Ishikawa (cell line): ENCODE data around the gene AGPAT3.

Experiments
- CEBPB ChIP-seq: IDR thresholded peaks from 2 replicates; pipeline ENCODE4 v1.6.1; 2012
- CREB1 ChIP-seq: IDR thresholded peaks from 2 replicates; pipeline ENCODE4 v1.6.1; 2012; ENCODE audit warnings: low read depth
- EGR1 ChIP-seq: IDR thresholded peaks from 2 replicates; pipeline ENCODE4 v1.6.1; 2012
- EP300 ChIP-seq: IDR thresholded peaks from 2 replicates; pipeline ENCODE4 v1.6.1; 2012; ENCODE audit warnings: borderline replicate concordance
- FOXM1 ChIP-seq: IDR thresholded peaks from 2 replicates; pipeline ENCODE4 v1.6.1; 2012; ENCODE audit warnings: low read depth, borderline replicate concordance
- NFIC ChIP-seq: IDR thresholded peaks from 2 replicates; pipeline ENCODE4 v1.6.1; 2012
- RAD21 ChIP-seq: IDR thresholded peaks from 2 replicates; pipeline ENCODE4 v1.6.1; 2012; ENCODE audit warnings: low read depth
- TAF1 ChIP-seq: IDR thresholded peaks from 2 replicates; pipeline ENCODE4 v1.6.1; 2012; ENCODE audit warnings: low read depth, mild to moderate bottlenecking
- TCF12 ChIP-seq: IDR thresholded peaks from 2 replicates; pipeline ENCODE4 v1.6.1; 2012; ENCODE audit warnings: low read depth
- TEAD4 ChIP-seq: IDR thresholded peaks from 2 replicates; pipeline ENCODE4 v1.6.1; 2012
- YY1 ChIP-seq: IDR thresholded peaks from 2 replicates; pipeline ENCODE4 v1.6.1; 2012; ENCODE audit warnings: low read depth
- ZBTB7A ChIP-seq: IDR thresholded peaks from 2 replicates; pipeline ENCODE4 v1.6.1; 2012; ENCODE audit warnings: low read depth
- TF ChIP-seq, protein P1 (sequence below): IDR thresholded peaks from 2 replicates; pipeline ENCODE4 v1.6.1; 2012
- TF ChIP-seq, protein P2 (sequence below): IDR thresholded peaks from 2 replicates; pipeline ENCODE4 v1.6.1; 2012; ENCODE audit warnings: low read depth, mild to moderate bottlenecking
- TF ChIP-seq, protein P3 (sequence below): IDR thresholded peaks from 2 replicates; pipeline ENCODE4 v1.6.1; 2012

AGPAT3 gene

DNA sequence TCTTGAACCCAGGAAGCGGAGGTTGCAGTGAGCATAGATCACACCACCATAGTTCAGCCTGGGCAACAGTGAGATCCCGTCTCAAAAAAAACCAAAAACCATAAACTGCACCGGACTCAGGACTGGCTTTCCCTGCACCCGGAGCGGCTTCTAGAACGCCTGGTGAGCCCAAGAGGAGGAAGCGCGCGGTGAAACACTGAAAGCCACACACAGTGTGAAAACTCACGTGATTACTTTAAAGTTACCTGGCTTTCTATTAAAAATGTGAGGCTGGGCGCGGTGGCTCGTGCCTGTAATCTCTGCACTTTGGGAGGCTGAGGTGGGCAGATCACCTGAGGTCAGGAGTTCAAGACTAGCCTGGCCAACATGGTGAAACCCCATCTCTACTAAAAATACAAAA is 140.0 kb downstream of the AGPAT3 start:
- no peak for TF ChIP-seq EGR1
- TF ChIP-seq TCF12, result no peak

DNA sequence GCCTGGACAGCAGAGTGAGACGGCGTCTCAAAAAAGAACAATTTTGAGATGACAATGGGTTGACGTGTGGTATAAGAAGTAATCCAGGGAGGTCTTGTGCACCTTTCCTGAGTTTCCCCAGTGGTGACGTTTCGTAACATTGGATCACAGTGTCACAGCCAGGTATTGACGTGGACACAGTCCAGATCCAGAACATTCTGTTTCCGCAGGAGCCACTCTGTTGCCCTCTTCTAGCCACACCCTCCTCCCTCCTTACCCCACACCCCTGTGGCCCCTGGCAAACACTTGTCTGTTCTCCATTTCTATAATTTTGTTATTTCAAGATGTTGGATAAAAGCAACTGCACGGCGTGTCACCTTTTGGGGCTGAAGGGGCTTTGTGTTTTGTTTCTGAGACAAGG is 140.6 kb downstream of the AGPAT3 start:
- TF ChIP-seq, protein P1, sequence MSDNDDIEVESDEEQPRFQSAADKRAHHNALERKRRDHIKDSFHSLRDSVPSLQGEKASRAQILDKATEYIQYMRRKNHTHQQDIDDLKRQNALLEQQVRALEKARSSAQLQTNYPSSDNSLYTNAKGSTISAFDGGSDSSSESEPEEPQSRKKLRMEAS, result no peak
- TF ChIP-seq RAD21 (no peak), EP300 (no peak), TEAD4 (no peak), TCF12 (no peak), NFIC (no peak), TAF1 (no peak), EGR1 (no peak), FOXM1 (no peak), ZBTB7A (no peak), YY1 (no peak), CEBPB (no peak)
- TF ChIP-seq, protein P2, sequence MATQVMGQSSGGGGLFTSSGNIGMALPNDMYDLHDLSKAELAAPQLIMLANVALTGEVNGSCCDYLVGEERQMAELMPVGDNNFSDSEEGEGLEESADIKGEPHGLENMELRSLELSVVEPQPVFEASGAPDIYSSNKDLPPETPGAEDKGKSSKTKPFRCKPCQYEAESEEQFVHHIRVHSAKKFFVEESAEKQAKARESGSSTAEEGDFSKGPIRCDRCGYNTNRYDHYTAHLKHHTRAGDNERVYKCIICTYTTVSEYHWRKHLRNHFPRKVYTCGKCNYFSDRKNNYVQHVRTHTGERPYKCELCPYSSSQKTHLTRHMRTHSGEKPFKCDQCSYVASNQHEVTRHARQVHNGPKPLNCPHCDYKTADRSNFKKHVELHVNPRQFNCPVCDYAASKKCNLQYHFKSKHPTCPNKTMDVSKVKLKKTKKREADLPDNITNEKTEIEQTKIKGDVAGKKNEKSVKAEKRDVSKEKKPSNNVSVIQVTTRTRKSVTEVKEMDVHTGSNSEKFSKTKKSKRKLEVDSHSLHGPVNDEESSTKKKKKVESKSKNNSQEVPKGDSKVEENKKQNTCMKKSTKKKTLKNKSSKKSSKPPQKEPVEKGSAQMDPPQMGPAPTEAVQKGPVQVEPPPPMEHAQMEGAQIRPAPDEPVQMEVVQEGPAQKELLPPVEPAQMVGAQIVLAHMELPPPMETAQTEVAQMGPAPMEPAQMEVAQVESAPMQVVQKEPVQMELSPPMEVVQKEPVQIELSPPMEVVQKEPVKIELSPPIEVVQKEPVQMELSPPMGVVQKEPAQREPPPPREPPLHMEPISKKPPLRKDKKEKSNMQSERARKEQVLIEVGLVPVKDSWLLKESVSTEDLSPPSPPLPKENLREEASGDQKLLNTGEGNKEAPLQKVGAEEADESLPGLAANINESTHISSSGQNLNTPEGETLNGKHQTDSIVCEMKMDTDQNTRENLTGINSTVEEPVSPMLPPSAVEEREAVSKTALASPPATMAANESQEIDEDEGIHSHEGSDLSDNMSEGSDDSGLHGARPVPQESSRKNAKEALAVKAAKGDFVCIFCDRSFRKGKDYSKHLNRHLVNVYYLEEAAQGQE, result no peak

DNA sequence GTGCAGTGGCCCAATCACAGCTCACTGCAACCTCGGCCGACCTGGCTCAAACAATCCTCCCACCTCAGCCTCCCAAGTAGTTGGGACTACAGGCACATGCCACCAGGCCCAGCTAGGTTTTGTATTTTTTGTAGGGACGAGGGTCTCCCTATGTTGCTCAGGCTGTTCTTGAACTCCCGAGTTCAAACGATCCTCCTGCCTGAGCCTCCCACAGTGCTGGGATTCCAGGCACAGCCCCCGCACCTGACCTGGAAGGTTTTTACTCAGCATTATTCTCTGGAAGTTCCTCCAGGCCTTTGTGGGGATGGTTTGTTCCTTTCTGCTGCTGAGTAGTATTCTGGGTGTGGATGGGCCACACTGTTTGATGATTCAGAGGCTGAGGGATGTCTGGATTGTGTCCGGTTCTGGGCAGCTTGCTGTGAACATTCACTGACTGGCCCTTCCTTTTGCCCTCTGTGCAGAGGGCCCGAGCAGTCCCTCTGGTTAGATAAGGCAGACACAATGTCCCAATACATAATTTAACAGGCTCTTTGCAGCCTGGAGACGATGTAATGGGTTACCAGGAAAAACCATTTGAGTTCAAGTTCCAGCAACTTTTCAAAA is 141.1 kb downstream of the AGPAT3 start:
- TF ChIP-seq FOXM1, result no peak
- TF ChIP-seq, protein P2, result no peak
- no peak for TF ChIP-seq RAD21
- TF ChIP-seq, protein P3, sequence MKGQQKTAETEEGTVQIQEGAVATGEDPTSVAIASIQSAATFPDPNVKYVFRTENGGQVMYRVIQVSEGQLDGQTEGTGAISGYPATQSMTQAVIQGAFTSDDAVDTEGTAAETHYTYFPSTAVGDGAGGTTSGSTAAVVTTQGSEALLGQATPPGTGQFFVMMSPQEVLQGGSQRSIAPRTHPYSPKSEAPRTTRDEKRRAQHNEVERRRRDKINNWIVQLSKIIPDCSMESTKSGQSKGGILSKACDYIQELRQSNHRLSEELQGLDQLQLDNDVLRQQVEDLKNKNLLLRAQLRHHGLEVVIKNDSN, result no peak

DNA sequence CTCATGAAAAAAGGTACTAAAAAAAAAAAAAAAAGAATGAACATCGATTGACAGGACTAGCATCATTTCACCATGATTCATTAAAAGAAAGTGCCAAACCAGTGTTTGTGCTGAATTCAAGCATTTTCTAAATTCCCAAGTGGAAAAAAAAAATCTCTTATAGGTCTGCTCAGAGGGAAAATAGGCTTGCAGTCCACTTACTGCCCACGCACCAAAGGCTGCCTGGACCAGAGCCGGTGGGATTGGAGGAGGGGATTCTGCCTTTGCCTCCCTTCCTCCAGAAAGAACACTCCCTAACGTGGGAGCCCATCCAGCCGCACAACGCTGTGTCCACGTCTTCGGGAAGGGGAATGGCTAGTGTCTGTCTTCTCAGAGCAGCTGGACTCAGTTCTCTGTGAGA is 141.6 kb downstream of the AGPAT3 start:
- no peak for TF ChIP-seq EGR1
- no peak for TF ChIP-seq CREB1
- no peak for TF ChIP-seq NFIC
- no peak for TF ChIP-seq CEBPB

DNA sequence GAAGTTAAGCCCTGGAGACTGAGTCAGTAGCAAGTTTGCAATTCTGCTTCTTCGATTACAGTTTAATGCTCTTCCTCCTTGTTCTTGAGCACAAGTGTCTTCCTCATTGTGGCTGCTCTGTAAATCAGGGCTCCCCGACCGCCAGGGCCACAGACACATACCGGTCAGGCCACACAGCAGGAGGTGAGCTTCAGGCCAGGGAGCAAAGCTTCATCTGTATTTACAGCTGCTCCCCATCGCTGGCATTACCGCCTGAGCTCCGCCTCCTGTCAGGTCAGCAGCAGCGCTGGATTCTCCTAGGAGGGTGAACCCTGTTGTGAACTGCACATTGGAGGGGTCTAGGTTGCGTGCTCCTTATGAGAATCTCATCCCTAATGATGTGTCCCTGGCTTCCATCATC is 145.4 kb downstream of the AGPAT3 start:
- TF ChIP-seq NFIC (no peak), TAF1 (no peak), TEAD4 (no peak), FOXM1 (no peak)
- TF ChIP-seq, protein P3, result no peak
- TF ChIP-seq, protein P1, result no peak

DNA sequence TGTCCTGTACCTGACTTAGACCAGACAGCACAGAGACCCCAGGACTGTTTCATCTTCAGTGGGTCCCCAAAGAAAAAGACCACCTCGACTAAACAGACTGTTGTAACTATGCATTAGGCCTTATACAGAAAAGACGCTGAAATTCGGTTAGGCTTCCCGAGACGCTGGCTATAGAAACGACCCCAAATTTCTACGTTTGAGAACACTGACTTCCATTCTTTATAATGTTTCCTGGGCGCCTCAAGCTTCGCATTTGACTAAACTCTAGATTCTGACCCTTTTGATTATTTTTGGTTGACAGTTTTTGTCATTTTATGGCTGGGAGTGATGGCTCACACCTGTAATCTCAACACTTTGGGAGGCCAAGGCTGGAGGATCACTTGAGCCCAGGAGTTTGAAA is 146.1 kb downstream of the AGPAT3 start:
- TF ChIP-seq TEAD4, result no peak
- TF ChIP-seq CEBPB, result no peak
- no peak for TF ChIP-seq TCF12
- no peak for TF ChIP-seq EGR1
- TF ChIP-seq TAF1, result no peak
- TF ChIP-seq, protein P3, result no peak
- TF ChIP-seq, protein P1, result no peak
- TF ChIP-seq CREB1, result no peak
- TF ChIP-seq FOXM1, result no peak
- TF ChIP-seq EP300, result no peak
- TF ChIP-seq YY1, result no peak
- no peak for TF ChIP-seq ZBTB7A
- TF ChIP-seq, protein P2, result no peak
